IPS DF 4.7 (cell line): Measurements from ENCODE around the gene CSNK1G1.
"Not testable (repeated sequence)": the region's sequence is repeated elsewhere in the genome, so short reads cannot be mapped to it uniquely, and the experiment has no call there.

Experiments used
- DNase-seq: peaks from one replicate; pipeline ENCODE4 v3.0.0-alpha.2; 2013; ENCODE audit warnings: low spot score; ENCODE audit errors: extremely low read depth

CSNK1G1 gene

DNA sequence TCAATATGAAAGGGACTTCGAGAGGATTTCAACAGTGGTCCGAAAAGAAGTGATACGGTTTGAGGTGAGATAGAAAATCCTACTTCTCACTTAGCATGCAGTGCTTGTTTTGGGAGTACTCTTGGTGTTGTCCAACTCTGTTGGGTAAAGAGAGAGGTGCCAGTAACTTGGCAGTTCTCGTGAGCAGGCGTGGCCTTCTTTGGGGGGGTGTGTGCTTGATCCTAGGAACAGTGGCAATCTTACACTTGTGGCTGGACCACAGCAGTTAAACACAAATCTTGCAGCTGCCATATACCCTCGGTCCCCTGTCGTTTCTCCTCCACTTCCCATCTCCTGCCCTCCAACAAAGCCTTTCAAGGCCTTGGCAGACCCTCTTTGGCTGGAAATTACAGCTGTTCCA, 219.6 kb downstream of the CSNK1G1 start:
- DNase-seq, result no peak

DNA sequence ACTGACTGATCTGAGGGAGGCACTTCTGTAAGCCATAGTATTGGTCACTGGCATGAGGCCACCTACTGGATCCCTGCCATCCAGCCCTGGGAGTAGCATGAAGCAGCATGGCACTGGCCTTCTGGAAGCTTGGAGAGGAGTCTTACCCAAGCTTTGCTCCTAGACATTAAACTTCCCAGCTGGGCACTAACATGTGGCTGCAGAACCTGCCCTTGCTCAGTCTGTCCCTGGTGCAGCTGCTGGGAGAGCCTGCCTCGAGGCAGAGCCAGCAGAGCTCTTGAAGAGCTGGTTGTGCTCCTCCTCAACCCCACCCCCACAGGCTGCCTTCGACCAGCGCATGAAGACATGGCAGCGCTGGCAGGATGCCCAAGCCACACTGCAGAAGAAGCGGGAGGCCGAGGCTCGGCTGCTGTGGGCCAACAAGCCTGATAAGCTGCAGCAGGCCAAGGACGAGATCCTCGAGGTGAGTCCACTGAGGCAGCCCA, 221.6 kb downstream of the CSNK1G1 start:
- no peak for DNase-seq

GRCh38 chr15:64133623-64134344, 222.2 kb downstream of the CSNK1G1 start:
- no peak for DNase-seq

DNA sequence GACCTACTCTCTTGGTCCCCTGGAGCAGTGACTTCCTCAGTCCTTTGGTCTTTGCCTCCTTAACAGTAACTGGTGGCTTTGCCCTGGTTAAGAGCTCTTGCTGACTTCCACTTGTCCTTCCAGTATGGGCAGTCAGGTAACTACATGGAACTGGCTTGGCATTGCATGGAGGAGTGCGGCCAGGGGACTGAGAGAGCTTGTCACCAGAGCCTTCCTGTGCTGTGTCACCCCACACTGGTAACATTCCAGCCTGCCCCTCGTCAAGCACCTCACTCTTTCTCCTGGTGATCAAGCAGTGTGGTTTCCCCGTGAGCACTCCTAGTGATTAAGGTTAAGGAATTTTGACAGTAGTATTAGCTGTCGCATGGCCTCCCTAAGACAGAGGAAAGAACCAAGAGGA, 223.8 kb downstream of the CSNK1G1 start:
- DNase-seq, result no peak

- no peak for DNase-seq
These were observed 224.4 kb downstream of the CSNK1G1 start for GRCh38 chr15:64131547-64131946.

GRCh38 chr15:64130159-64130558, 225.8 kb downstream of the CSNK1G1 start:
- no peak for DNase-seq

- DNase-seq, result no peak
These were observed 228.3 kb downstream of the CSNK1G1 start for GRCh38 chr15:64127521-64128270.

GRCh38 chr15:64125978-64126377, 230.0 kb downstream of the CSNK1G1 start:
- no peak for DNase-seq

DNA sequence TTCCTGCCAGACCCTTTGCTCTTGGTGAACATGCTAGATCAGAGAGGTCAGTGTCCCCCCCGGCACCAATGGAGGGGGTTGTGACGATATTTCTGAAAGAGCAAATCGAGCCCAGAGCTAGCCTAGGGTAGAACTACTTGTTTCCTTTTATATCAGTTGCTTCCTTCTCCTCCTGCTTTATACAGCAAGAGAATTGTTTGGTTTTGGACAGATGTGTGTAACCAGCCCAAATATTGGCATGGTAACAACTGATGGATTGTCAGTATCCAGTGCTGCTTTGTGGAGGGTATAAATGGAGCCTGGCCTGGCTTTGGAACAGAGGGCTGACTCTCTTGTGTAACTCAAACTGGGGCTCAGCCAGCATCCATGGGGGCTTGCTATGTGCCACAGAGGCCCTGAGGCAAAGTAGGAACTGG, 233.0 kb downstream of the CSNK1G1 start:
- DNase-seq, result no peak

DNA sequence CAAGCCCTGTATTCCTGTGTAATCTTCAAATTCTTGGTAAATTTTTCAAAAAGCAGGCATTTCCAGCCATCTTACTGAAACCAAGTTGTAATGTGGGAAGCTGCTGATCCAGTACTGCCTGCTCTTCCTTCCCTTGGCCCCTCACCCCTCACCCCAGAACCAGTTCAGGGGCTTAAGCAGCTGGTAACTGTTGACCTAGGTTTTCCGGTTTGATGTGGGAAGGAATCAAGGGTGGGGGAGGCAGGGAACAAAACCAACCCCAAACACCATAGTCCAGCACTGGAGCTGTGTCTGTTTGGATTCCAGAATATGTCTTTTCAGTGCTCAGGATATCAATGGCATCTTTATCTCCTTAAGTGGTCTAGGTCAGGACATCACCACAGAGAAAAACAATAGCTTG, 233.5 kb downstream of the CSNK1G1 start:
- DNase-seq, result no peak

- DNase-seq, result no peak
These were observed 234.4 kb downstream of the CSNK1G1 start for GRCh38 chr15:64121614-64122013.

DNA sequence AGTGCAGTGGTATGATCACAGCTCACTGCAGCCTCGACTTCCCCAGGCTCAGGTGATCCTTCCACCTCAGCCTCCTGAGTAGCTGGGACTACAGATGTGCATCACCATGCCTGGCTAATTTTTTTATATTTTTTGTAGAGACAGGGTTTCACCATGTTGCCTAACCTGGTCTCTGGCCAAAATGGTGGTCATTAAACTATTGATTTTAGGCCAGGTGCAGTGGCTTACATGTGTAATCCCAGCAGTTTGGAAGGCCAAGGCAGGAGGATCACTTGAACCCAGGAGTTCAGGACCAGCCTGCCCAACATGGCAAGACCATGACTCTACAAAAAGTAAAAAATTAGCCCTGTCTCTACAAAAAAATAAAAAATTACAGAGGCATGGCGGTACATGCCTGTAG, 235.7 kb downstream of the CSNK1G1 start:
- not testable (repeated sequence) for DNase-seq

DNA sequence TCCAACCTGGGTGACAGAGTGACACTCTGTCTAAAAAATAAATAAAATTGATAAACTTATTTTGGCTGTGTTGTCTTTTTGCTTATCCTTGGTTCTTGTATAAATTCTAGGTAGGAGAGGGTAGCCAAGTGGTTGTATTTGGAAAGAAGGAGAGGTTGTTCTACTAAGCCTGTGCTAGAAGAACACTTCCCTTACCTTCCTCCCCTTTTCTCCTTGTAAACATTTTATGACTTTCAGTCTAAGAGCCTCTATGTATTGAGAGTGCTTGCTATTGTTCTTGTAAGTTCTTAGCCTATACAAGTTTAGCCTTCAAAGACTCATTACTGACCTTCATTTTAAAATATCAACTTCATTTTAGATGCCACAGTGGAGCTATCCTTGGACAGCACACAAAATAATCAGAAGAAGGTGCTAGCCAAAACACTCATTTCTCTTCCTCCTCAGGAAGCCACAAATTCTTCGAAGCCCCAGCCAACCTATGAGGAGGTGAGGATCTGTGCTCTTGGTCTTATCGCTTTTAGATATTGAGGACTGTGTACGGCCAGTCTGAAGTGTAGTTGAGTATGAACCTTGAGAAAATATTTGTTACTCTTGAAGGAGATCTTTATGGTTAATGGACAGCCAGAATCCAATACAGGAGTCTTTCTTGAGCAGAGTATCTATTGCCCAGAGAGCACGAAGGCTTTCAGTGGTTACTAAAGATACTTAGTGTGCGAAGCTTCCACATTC, 238.1 kb downstream of the CSNK1G1 start:
- no peak for DNase-seq
